ENCODE measurements around the gene FARS2. TPM values are rescaled to one million over a fixed set of nuclear protein-coding genes. Genes with fewer than 3 reads are reported as not detected.

Gene FARS2
- total RNA-seq, 1 donor from 2014 or later: 23.3 TPM

- H3K27ac Mint-ChIP-seq (ENCODE audit: unreplicated experiment): no peak overlapping the region
- H3K4me1 Mint-ChIP-seq: peaks cover 6% of the 10 kb centered on the region
- peak; percentile 55 for TF ChIP-seq CTCF (conservative IDR thresholded peaks at IDR 0.05)
- no peak for DNase-seq (ENCODE audit: low read depth, low spot score)
- H3K4me3 Mint-ChIP-seq: no peak overlapping the region
- H3K9me3 Mint-ChIP-seq: no peaks in the 10 kb centered on the region
- no peaks in the 10 kb centered on the region for H3K27me3 Mint-ChIP-seq (ENCODE audit: low read depth)
- peaks cover 5% of the 10 kb centered on the region for H3K36me3 Mint-ChIP-seq (ENCODE audit: low read depth)
Measured at GRCh38 chr6:5379647-5380242, 118.4 kb downstream of the FARS2 start.

- Mint-ChIP-seq H3K36me3 (ENCODE audit: low read depth) (peaks cover 5% of the 10 kb centered on the region), H3K9me3 (no peaks in the 10 kb centered on the region), H3K27ac (ENCODE audit: unreplicated experiment) (no peak overlapping the region), H3K4me3 (no peak overlapping the region), H3K4me1 (peaks cover 5% of the 10 kb centered on the region), H3K27me3 (ENCODE audit: low read depth) (no peaks in the 10 kb centered on the region)
- DNase-seq (ENCODE audit: low read depth, low spot score): no peak
- TF ChIP-seq CTCF (conservative IDR thresholded peaks at IDR 0.05): no peak
Measured at GRCh38 chr6:5383856-5384255, 122.5 kb downstream of the FARS2 start.

GRCh38 chr6:5384276-5384675, 123.0 kb downstream of the FARS2 start:
- H3K9me3 Mint-ChIP-seq: no peaks in the 10 kb centered on the region
- H3K27ac Mint-ChIP-seq (ENCODE audit: unreplicated experiment): no peak overlapping the region
- H3K4me3 Mint-ChIP-seq: no peak overlapping the region
- DNase-seq (ENCODE audit: low read depth, low spot score): no peak
- TF ChIP-seq CTCF (conservative IDR thresholded peaks at IDR 0.05): no peak
- H3K4me1 Mint-ChIP-seq: peaks cover 5% of the 10 kb centered on the region
- no peaks in the 10 kb centered on the region for H3K27me3 Mint-ChIP-seq (ENCODE audit: low read depth)
- peaks cover 5% of the 10 kb centered on the region for H3K36me3 Mint-ChIP-seq (ENCODE audit: low read depth)

- Mint-ChIP-seq H3K27ac (ENCODE audit: unreplicated experiment) (no peak overlapping the region), H3K9me3 (no peaks in the 10 kb centered on the region), H3K27me3 (ENCODE audit: low read depth) (no peaks in the 10 kb centered on the region)
Measured at GRCh38 chr6:5388326-5388725, 127.0 kb downstream of the FARS2 start.

GRCh38 chr6:5389086-5389745, 127.9 kb downstream of the FARS2 start:
- no peak for TF ChIP-seq CTCF (conservative IDR thresholded peaks at IDR 0.05)
- Mint-ChIP-seq H3K27ac (ENCODE audit: unreplicated experiment) (no peak overlapping the region), H3K4me1 (peaks cover 5% of the 10 kb centered on the region), H3K36me3 (ENCODE audit: low read depth) (no peaks in the 10 kb centered on the region), H3K4me3 (no peak overlapping the region), H3K9me3 (no peaks in the 10 kb centered on the region), H3K27me3 (ENCODE audit: low read depth) (no peaks in the 10 kb centered on the region)
- DNase-seq (ENCODE audit: low read depth, low spot score): no peak

More at GRCh38 chr6:5388326-5388725, 127.0 kb downstream of the FARS2 start:
- H3K4me3 Mint-ChIP-seq: no peak overlapping the region
- H3K36me3 Mint-ChIP-seq (ENCODE audit: low read depth): no peaks in the 10 kb centered on the region
- no peak for DNase-seq (ENCODE audit: low read depth, low spot score)
- no peak for TF ChIP-seq CTCF (conservative IDR thresholded peaks at IDR 0.05)
- H3K4me1 Mint-ChIP-seq: peaks cover 5% of the 10 kb centered on the region

Measured in neural crest cell (in vitro differentiated cells).